Activated CD8-positive, alpha-beta memory T cell treated with anti-CD3 and anti-CD28 coated beads for 24 hours (primary cell): ENCODE results near the gene KRTAP10-5.
A peak's percentile ranks its signal among the peaks of the same experiment; 100 is the strongest.
"Not testable (repeated sequence)": the region's sequence is repeated elsewhere in the genome, so short reads cannot be mapped to it uniquely, and the experiment has no call there.

Experiments
- DNase-seq: peaks from one replicate; pipeline ENCODE4 v3.0.0-alpha.2; 2020

Gene KRTAP10-5

GRCh38 chr21:44580231-44580821 is at the start of gene KRTAP10-5:
Gene KRTAP10-5 (minus strand): TSS chr21:44580604. CDS start chr21:44580578, 26 bp downstream.
- peak; percentile 56 for DNase-seq

DNA sequence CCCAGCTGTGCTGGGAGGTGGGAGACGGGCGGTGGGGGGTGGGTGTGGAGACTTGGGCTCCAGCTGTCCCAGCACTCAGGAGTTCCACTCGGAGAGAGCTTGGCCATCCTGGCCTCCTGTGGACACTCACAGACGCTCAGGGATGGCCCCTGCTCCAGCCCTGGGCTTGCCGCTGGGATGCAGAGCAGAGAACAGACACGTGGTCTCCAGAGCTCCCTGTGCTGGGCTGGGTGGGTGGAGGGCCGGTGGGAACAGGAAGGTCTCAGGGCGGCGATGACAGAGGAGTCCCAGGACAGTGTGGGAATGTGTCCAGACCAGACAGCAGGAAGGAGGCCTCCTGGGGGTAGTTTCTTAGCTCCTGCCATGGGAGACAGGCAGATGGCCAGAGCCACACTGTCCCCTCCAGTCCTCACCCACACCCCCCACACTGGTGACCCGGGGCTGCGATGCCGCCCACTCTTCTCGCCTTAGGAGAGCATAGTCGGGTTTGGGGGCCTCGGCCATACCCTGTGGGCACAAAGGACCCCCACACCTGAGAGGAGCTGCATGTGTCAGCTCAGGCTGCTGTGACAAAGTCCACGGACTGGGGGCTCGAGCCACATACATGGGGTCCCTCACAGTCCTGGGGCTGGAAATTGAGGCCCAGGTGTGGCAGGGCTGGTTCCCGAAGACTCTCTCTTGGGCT is 48.4 kb upstream of the KRTAP10-5 start:
- DNase-seq: no peak

- DNase-seq: not testable (repeated sequence)
Measured at GRCh38 chr21:44627831-44628233, 47.4 kb upstream of the KRTAP10-5 start.

GRCh38 chr21:44627181-44627822 is 46.9 kb upstream of the KRTAP10-5 start:
- DNase-seq: not testable (repeated sequence)

GRCh38 chr21:44626673-44627143 is 46.3 kb upstream of the KRTAP10-5 start, which contains the start of gene KRTAP10-9:
Gene KRTAP10-9 (plus strand): TSS chr21:44627093. CDS start chr21:44627172, 79 bp downstream.
- DNase-seq: no peak

- DNase-seq: no peak
Measured at GRCh38 chr21:44626262-44626661, 45.9 kb upstream of the KRTAP10-5 start.

- DNase-seq: no peak
Measured at GRCh38 chr21:44625756-44626155, 45.4 kb upstream of the KRTAP10-5 start.

DNA sequence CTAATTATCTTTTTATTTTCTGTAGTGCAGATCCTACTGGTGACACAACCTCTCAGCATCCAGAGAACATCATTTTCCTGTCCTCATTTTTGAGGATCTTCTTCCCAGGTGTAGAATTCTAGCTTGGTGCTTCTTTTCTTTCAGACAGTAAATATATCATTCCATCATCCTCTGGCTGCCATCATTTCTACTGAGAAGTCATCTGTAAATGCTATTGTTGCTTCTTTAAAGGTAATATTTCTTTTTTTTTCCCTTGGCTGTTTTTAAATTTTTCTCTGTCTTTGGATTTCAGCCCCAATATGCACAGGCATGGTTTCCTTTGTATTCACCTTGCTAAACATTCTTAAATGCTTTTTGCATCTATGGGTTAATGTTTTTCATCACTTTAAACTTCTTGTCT is 43.2 kb upstream of the KRTAP10-5 start:
- no peak for DNase-seq

DNA sequence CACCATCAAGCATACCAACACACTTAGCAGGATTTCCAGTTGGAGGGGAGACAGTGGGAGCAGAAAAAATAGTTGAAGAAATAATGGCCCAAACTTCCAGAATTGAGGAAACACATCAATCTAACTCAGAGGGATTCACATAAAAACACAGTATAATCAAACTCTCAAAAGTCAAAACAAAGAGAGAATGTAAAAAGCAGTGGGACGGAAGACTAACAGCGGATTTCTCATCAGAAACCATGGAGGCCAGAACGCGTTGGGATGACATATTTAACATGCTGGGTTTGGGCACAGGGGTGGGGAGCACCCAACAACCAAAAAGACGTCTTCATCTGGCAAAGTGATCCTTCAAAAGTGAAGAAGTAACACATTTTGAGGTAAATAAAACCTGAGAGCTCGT is 39.5 kb upstream of the KRTAP10-5 start:
- DNase-seq: no peak

GRCh38 chr21:44618909-44619308 is 38.5 kb upstream of the KRTAP10-5 start:
- DNase-seq: peak; percentile 77

DNA sequence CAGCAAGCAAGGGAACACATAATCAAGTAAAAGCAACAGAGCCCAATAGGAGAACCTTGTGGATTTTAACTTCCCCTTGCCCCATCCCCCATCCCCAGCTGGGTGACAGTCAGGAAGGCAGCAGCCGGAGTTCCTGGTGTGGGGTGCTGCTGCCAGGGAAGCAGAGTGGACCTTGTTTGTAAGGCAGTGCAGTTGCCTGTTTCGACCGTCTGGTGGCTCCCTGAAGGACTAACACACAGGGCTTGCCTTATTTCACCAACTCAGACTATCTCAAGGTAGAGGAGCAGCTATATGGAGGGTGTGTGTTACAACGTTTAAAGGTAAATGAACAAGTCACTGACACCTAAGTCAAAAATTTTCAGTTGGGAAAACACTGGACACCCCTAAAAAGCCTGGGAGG is 38.1 kb upstream of the KRTAP10-5 start:
- DNase-seq: no peak

DNA sequence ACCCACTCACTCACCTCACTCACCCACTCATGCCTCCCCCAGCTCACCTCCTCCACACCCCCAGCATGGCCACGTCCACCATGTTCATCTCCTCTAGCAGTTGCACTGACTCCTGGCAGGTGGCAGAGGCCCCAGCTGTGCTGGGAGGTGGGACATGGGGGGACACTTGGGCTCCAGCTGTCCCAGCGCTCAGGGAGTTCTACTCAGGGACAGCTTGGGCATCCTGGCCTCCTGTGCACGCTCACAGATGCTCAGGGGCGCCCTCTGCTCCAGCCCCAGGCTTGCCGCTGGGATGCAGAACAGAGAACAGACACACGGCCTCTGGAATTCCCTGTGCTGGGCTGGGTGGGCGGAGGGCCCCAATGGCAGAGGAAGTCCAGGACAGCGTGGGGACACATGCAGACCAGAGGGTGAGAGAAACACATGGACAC is 36.7 kb upstream of the KRTAP10-5 start:
- DNase-seq: no peak

DNA sequence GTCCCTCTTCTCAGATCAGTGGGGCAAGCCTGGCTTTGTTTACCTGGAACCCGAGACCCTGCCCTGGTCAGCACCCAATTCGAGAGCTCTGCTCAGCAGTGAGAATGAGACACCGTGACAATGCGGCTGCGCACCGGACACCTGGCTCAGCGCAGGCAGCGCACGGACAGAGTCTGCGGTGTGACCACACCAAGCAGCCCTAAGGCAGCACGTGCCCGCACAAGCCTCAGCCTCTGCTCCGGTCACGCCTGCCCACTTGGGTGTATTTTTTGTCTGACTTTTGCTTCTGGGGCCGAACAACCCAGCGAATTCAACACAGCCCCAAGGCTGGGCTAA is 36.2 kb upstream of the KRTAP10-5 start:
- DNase-seq: no peak

DNA sequence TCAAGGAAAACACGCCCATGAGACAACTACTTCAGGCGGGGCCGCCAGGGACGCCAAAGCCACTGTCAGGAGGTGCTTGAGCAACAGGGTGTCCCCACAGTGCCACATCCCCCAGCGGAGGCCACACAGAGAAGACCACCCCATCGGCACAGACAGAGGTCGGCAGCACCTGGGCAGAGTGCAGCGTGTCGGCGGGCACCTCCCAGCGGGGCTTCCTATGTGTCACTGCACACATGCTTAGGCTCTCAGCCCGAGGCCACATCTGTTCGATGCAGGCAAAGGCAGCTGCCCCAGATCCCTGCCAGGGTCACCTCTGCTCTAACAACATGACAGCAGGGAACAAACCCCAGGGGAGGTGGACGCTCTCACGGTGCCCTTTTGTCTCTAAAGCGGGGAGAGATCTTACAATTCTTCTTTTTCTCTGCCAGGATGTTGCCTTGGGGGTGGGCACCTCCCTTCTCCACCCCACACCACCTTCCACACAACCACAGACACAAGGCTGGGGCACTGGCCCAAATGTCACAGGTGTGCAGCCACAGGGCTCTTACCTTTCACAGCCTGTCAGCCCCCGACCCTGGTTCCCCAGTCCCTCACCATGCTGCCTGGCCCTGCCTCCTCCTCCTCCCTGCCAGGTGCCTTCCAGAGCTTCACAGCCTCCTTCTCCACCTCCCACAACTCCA is 35.6 kb upstream of the KRTAP10-5 start:
- DNase-seq: no peak

- no peak for DNase-seq
Measured at GRCh38 chr21:44615466-44615865, 35.1 kb upstream of the KRTAP10-5 start.

DNA sequence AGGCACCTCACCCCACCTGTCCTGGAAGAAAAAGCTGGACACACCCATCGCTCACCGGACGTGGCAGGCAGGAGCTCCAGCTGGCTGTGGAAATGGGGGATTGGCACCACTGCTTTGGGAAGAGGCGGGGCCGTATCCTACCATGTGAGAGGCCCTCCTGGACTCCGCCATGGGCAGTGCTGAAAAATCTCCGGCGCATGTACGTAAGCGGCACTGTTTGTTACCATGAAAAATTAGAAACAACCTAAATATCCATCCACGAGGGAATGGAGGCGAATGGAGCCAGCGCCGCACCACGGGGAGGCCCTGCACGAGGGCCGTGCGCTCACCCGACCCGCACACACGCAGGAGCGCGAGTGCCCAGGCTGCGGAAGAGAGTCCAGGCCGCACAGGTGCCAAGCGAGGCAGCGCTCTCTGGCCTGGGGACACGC is 34.6 kb upstream of the KRTAP10-5 start:
- DNase-seq: no peak

GRCh38 chr21:44614161-44614631 is 33.8 kb upstream of the KRTAP10-5 start:
- DNase-seq: no peak

DNA sequence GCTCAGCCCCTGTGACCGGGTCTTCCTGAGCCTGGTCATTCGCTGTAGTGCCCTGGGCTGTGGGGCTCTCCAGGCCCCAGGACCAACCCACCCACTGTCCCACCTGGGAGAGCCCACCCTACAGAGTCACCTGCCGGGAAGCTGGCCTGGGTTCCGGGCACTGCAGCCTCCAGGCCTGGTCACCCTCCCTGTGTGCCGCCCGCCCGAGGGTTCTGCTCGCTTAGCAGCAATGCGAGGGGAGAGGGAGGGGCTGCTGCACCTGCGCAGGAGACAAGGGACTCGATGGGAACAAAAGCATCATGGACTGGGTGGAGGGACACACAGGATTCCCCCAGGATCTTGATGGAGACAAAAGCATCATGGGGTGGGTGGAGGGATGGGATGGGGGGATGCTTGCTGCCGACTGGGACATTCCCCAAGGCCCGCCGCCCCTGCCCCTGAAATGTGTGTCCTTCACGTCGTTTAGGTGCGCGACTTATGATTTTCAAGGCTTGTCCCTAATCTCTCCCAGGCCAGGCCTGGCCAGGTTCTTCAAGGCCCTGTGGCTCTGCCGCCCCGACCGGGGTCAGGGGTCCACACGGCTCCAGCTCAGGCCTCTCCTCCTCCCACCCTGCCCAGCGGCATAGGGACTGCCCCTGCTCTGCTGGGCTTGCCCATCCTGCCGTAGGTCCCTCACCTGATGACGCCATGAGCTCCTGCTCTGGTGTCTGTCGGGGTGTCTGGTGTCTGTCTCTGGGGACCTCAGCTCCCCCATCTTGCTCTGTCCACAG is 33.2 kb upstream of the KRTAP10-5 start:
- no peak for DNase-seq

DNA sequence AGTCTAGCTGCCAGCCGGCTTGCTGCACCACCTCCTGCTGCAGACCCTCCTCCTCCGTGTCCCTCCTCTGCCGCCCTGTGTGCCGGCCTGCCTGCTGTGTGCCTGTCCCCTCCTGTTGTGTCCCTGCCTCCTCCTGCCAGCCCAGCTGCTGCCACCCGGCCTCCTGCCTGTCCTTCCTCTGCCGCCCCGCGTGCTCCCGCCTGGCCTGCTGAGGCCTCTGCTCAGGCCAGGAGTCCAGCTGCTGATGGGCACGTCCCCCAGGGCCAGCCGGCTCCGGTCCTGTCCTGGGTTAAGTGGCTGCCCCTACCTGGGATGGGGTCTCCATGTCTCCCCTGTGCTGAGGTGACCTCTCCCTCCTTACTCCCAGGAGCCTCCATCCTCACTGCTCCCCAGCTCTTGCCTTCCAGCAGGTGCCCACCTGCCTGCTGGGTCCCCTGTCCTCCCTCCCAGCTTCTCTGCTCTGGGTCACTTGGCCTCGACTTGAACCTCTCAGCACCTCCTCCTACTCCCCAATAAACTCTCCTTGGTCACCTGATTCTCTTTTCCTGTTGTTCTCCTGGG is 32.3 kb upstream of the KRTAP10-5 start:
- DNase-seq: no peak

GRCh38 chr21:44612029-44612486 is 31.7 kb upstream of the KRTAP10-5 start, which contains the start of gene KRTAP10-8:
Gene KRTAP10-8 (plus strand): TSS chr21:44612079. CDS start chr21:44612101, 22 bp downstream.
- DNase-seq: no peak

GRCh38 chr21:44611551-44611950 is 31.1 kb upstream of the KRTAP10-5 start:
- DNase-seq: no peak
